ENCODE data around the gene AP3S1.
"Not testable (repeated sequence)": the region's sequence is repeated elsewhere in the genome, so short reads cannot be mapped to it uniquely, and the experiment has no call there.

Gene AP3S1

GRCh38 chr5:115872447-115872846 is 30.7 kb downstream of the AP3S1 start:
- DNase-seq (ENCODE audit: low read depth in 2 of 2), result no peak

GRCh38 chr5:115873392-115873791 is 31.7 kb downstream of the AP3S1 start:
- DNase-seq (ENCODE audit: low read depth in 2 of 2), result no peak

- DNase-seq (ENCODE audit: low read depth in 2 of 2), result no peak
Observed at GRCh38 chr5:115875447-115875846, 33.7 kb downstream of the AP3S1 start.

GRCh38 chr5:115877342-115877741 is 35.6 kb downstream of the AP3S1 start:
- not testable (repeated sequence) for DNase-seq (ENCODE audit: low read depth in 2 of 2)

GRCh38 chr5:115882434-115882833 is 40.7 kb downstream of the AP3S1 start:
- not testable (repeated sequence) for DNase-seq (ENCODE audit: low read depth in 2 of 2)

GRCh38 chr5:115884704-115885103 is 43.0 kb downstream of the AP3S1 start:
- no peak for DNase-seq (ENCODE audit: low read depth in 2 of 2)

- DNase-seq (ENCODE audit: low read depth in 2 of 2), result not testable (repeated sequence)
Observed at GRCh38 chr5:115885208-115885607, 43.5 kb downstream of the AP3S1 start.

- no peak for DNase-seq (ENCODE audit: low read depth in 2 of 2)
Observed at GRCh38 chr5:115888027-115888426, 46.3 kb downstream of the AP3S1 start.

- no peak for DNase-seq (ENCODE audit: low read depth in 2 of 2)
Observed at GRCh38 chr5:115892021-115892420, 50.3 kb downstream of the AP3S1 start.

GRCh38 chr5:115894342-115894741 is 52.6 kb downstream of the AP3S1 start:
- DNase-seq (ENCODE audit: low read depth in 2 of 2), result no peak

GRCh38 chr5:115895821-115896220 is 54.1 kb downstream of the AP3S1 start:
- no peak for DNase-seq (ENCODE audit: low read depth in 2 of 2)

- no peak for DNase-seq (ENCODE audit: low read depth in 2 of 2)
Observed at GRCh38 chr5:115898656-115899055, 56.9 kb downstream of the AP3S1 start.

- no peak for DNase-seq (ENCODE audit: low read depth in 2 of 2)
Observed at GRCh38 chr5:115907177-115907576, 65.4 kb downstream of the AP3S1 start.

GRCh38 chr5:115913623-115914400 is 72.1 kb downstream of the AP3S1 start:
- not testable (repeated sequence) for DNase-seq (ENCODE audit: low read depth in 2 of 2)

GRCh38 chr5:115920171-115920725 is 78.5 kb downstream of the AP3S1 start:
- no peak for DNase-seq (ENCODE audit: low read depth in 2 of 2)

GRCh38 chr5:115928578-115929407 is 87.1 kb downstream of the AP3S1 start:
- DNase-seq (ENCODE audit: low read depth in 2 of 2), result not testable (repeated sequence)

GRCh38 chr5:115930171-115930570 is 88.4 kb downstream of the AP3S1 start:
- DNase-seq (ENCODE audit: low read depth in 2 of 2), result not testable (repeated sequence)

GRCh38 chr5:115930630-115931337 is 89.0 kb downstream of the AP3S1 start:
- no peak for DNase-seq (ENCODE audit: low read depth in 2 of 2)

GRCh38 chr5:115932991-115933390 is 91.3 kb downstream of the AP3S1 start:
- no peak for DNase-seq (ENCODE audit: low read depth in 2 of 2)

- DNase-seq (ENCODE audit: low read depth in 2 of 2), result no peak
Observed at GRCh38 chr5:115934388-115934974, 92.7 kb downstream of the AP3S1 start.

GRCh38 chr5:115936031-115936430 is 94.3 kb downstream of the AP3S1 start:
- DNase-seq (ENCODE audit: low read depth in 2 of 2), result no peak

GRCh38 chr5:115939059-115939458 is 97.3 kb downstream of the AP3S1 start:
- no peak for DNase-seq (ENCODE audit: low read depth in 2 of 2)
